H1 (cell line): ENCODE data around the gene PLXDC2. TPM values are rescaled to one million over a fixed set of nuclear protein-coding genes. Genes with fewer than 3 reads are reported as not detected.
A peak's percentile ranks its signal among the peaks of the same experiment; 100 is the strongest.

Source experiments
- CTCF ChIA-PET: fragments of 300-600 bp; sonication (Branson Sonifier 250); formaldehyde crosslinking; loops from one replicate; lab custom pipeline; 2021; ENCODE audit not compliant: partially characterized antibody; lab: Charles Lee
- POLR2A ChIA-PET: fragments of 300-600 bp; sonication (Branson Sonifier 250); formaldehyde crosslinking; loops from one replicate; lab custom pipeline; 2021; ENCODE audit warnings: inconsistent platforms; ENCODE audit not compliant: partially characterized antibody; lab: Charles Lee
- DNase-seq, 2 experiments: peaks; one replicate each; pipeline versions ENCODE4 v3.0.0 to v3.0.0-alpha.2; 2010 to 2022; ENCODE audit warnings: low spot score in 2 of 2, low read depth in 1 of 2, mixed read lengths in 1 of 2
- FAIRE-seq: peaks from 2 replicates; lab custom pipeline; 2011; peaks lifted over from hg19 to GRCh38; lab: Jason Lieb, UNC
- H2AFZ ChIP-seq: 2 replicates; pipeline ENCODE4 v1.8.1; 2012; ENCODE audit warnings: low read length, inconsistent platforms
- H2AK5ac ChIP-seq: 2 replicates; pipeline ENCODE4 v1.6.1; 2013; ENCODE audit warnings: low read depth, low read length
- H2BK120ac ChIP-seq: replicated peaks from 2 replicates; pipeline ENCODE3; 2013; ENCODE audit warnings: low read depth, low read length, inconsistent platforms
- H2BK12ac ChIP-seq: 2 replicates; pipeline ENCODE4 v1.6.1; 2013; ENCODE audit warnings: low read depth, low read length
- H2BK15ac ChIP-seq: 2 replicates; pipeline ENCODE4 v1.6.1; 2013; ENCODE audit warnings: low read length
- H2BK20ac ChIP-seq: 2 replicates; pipeline ENCODE4 v1.6.1; 2013; ENCODE audit warnings: low read length
- H2BK5ac ChIP-seq: 2 replicates; pipeline ENCODE4 v1.6.1; 2013; ENCODE audit warnings: low read depth, low read length
- H3K14ac ChIP-seq: 2 replicates; pipeline ENCODE4 v1.6.1; 2013; ENCODE audit warnings: inconsistent platforms; ENCODE audit not compliant: insufficient read length
- H3K18ac ChIP-seq: 2 replicates; pipeline ENCODE4 v1.6.1; 2013; ENCODE audit warnings: low read length; ENCODE audit errors: extremely low read depth
- H3K23ac ChIP-seq: 2 replicates; pipeline ENCODE4 v1.6.1; 2013; ENCODE audit warnings: inconsistent platforms; ENCODE audit not compliant: insufficient read length
- H3K23me2 ChIP-seq: 2 replicates; pipeline ENCODE4 v1.6.1; 2013; ENCODE audit warnings: low read depth, low read length
- H3K27ac ChIP-seq: 2 replicates; pipeline ENCODE4 v1.6.1; 2011; ENCODE audit warnings: low read depth, low read length, inconsistent platforms
- H3K27me3 ChIP-seq, 4 experiments: replicated peaks in 1 of 4; 1 replicate in 1 of 4; 2 replicates in 3 of 4; pipeline versions ENCODE4 v1.6.1 to v1.8.1; 2011 to 2013; ENCODE audit warnings: low read length in 3 of 4, mild to moderate bottlenecking in 3 of 4, inconsistent platforms in 2 of 4, mixed read lengths in 2 of 4, moderate library complexity in 1 of 4; ENCODE audit not compliant: control insufficient read depth in 3 of 4, insufficient read depth in 3 of 4; ENCODE audit errors: extremely low read depth in 1 of 4
- H3K36me3 ChIP-seq, 4 experiments: 2 replicates each; pipeline versions ENCODE4 v1.6.1 to v1.8.1; 2011 to 2013; ENCODE audit warnings: mild to moderate bottlenecking in 4 of 4, low read length in 3 of 4, moderate library complexity in 2 of 4, control low read depth in 1 of 4, inconsistent platforms in 1 of 4; ENCODE audit not compliant: insufficient read depth in 4 of 4, control insufficient read depth in 2 of 4
- H3K4ac ChIP-seq: replicated peaks from 2 replicates; pipeline ENCODE3; 2013; ENCODE audit warnings: low read length, low read depth, mixed read lengths, inconsistent platforms; ENCODE audit not compliant: insufficient read length
- H3K4me1 ChIP-seq, 4 experiments: replicated peaks in 1 of 4; 1 replicate in 1 of 4; 2 replicates in 3 of 4; pipeline versions ENCODE4 v1.6.1 to v1.8.1; 2011 to 2013; ENCODE audit warnings: low read length in 3 of 4, inconsistent platforms in 2 of 4, mixed read lengths in 1 of 4; ENCODE audit not compliant: insufficient read depth in 4 of 4, control insufficient read depth in 3 of 4
- H3K4me2 ChIP-seq, 2 experiments: 2 replicates each; pipeline versions ENCODE4 v1.6.1 to v1.8.1; 2011 to 2013; ENCODE audit warnings: low read depth in 2 of 2, low read length in 2 of 2, control low read depth in 1 of 2, inconsistent platforms in 1 of 2, mild to moderate bottlenecking in 1 of 2; ENCODE audit not compliant: insufficient read depth in 1 of 2
- H3K4me3 ChIP-seq, 4 experiments: fragments of 200-600, 300-600 bp in 1 of 4; sonication (generic), shearing (Covaris generic), sonication (Bioruptor Twin) in 1 of 4; 2 replicates each; pipeline versions ENCODE4 v1.5.1 to v1.8.1; 2011 to 2016; ENCODE audit warnings: low read length in 4 of 4, low read depth in 3 of 4, control low read depth in 2 of 4, inconsistent platforms in 2 of 4, mild to moderate bottlenecking in 2 of 4, mixed read lengths in 1 of 4, moderate library complexity in 1 of 4; ENCODE audit not compliant: insufficient read depth in 2 of 4; ENCODE audit errors: extremely low read depth in 1 of 4
- H3K56ac ChIP-seq: replicated peaks from 2 replicates; pipeline ENCODE3; 2013; ENCODE audit warnings: low read depth, mild to moderate bottlenecking, mixed read lengths, low read length, inconsistent platforms; ENCODE audit not compliant: insufficient read length
- H3K79me1 ChIP-seq: 2 replicates; pipeline ENCODE4 v1.6.1; 2013; ENCODE audit warnings: low read depth, low read length, control low read depth
- H3K79me2 ChIP-seq, 2 experiments: 2 replicates each; pipeline versions ENCODE4 v1.6.1 to v1.8.1; 2012 to 2013; ENCODE audit warnings: low read length in 2 of 2, mild to moderate bottlenecking in 2 of 2, inconsistent platforms in 1 of 2; ENCODE audit not compliant: insufficient read depth in 2 of 2, control insufficient read depth in 1 of 2
- H3K9ac ChIP-seq, 4 experiments: replicated peaks in 1 of 4; 1 replicate in 1 of 4; 2 replicates in 3 of 4; pipeline versions ENCODE4 v1.6.1 to v1.8.1; 2011 to 2013; ENCODE audit warnings: low read depth in 3 of 4, low read length in 3 of 4, control low read depth in 2 of 4, mild to moderate bottlenecking in 2 of 4, moderate library complexity in 2 of 4, inconsistent platforms in 1 of 4; ENCODE audit errors: extremely low read depth in 1 of 4
- H3K9me3 ChIP-seq, 2 experiments: 2 replicates each; pipeline versions ENCODE4 v1.6.1 to v1.8.1; 2012 to 2013; ENCODE audit warnings: mild to moderate bottlenecking in 2 of 2, moderate library complexity in 2 of 2, control low read depth in 1 of 2, inconsistent platforms in 1 of 2, low read depth in 1 of 2, low read length in 1 of 2, mixed read lengths in 1 of 2; ENCODE audit not compliant: insufficient read depth in 2 of 2
- H4K20me1 ChIP-seq, 2 experiments: replicated peaks in 1 of 2; 2 replicates each; pipeline versions ENCODE3 to v1.8.1; 2011 to 2013; ENCODE audit warnings: inconsistent platforms in 2 of 2, low read length in 2 of 2, mild to moderate bottlenecking in 1 of 2; ENCODE audit not compliant: insufficient read depth in 2 of 2, control insufficient read depth in 1 of 2
- H4K5ac ChIP-seq: 2 replicates; pipeline ENCODE4 v1.6.1; 2013; ENCODE audit warnings: low read length, low read depth, mixed read lengths, inconsistent platforms; ENCODE audit not compliant: insufficient read length
- H4K8ac ChIP-seq: 2 replicates; pipeline ENCODE4 v1.8.0; 2013; ENCODE audit warnings: mild to moderate bottlenecking, moderate library complexity, low read length, inconsistent platforms; ENCODE audit not compliant: insufficient read depth; ENCODE audit errors: extremely low read depth
- H4K91ac ChIP-seq: replicated peaks from 2 replicates; pipeline ENCODE3; 2013; ENCODE audit warnings: low read length, mixed read lengths, inconsistent platforms; ENCODE audit not compliant: insufficient read length
- BCL11A ChIP-seq, 2 experiments: IDR thresholded peaks; one replicate each; pipeline ENCODE4 v1.6.1; 2011; ENCODE audit warnings: low read depth in 2 of 2, low read length in 2 of 2, mild to moderate bottlenecking in 2 of 2
- POLR2AphosphoS5 ChIP-seq: IDR thresholded peaks from 2 replicates; pipeline ENCODE4 v1.6.1; 2011; ENCODE audit warnings: low read depth, low read length
- TCF12 ChIP-seq: IDR thresholded peaks from 2 replicates; pipeline ENCODE4 v1.6.1; 2011; ENCODE audit warnings: low read depth, mild to moderate bottlenecking, low read length
- WGBS, 2 experiments: shearing (Covaris generic) in 1 of 2; methylation state at CpG; one replicate each; pipeline versions ENCODE4 v1.1.6 to v1.1.7; 2013 to 2015; ENCODE audit warnings: low lambda C conversion rate in 2 of 2, mixed read lengths in 2 of 2, inconsistent platforms in 1 of 2, low coverage in 1 of 2, missing lambda C conversion rate in 1 of 2; ENCODE audit not compliant: insufficient replicate concordance in 2 of 2, insufficient coverage in 1 of 2, insufficient read length in 1 of 2; ENCODE audit errors: extremely low coverage in 1 of 2, missing lambda C conversion rate in 1 of 2; 5-methylcytosine and 5-hydroxymethylcytosine counted together
- polyA plus RNA-seq, 7 experiments: library from polyadenylated mRNA; depleted of rRNA in 3 of 7; stranded (reverse) in 5 of 7; unstranded in 2 of 7; fragments of >200 nt in 5 of 7; fragments of 200-250 nt in 2 of 7; gene quantifications; 1 replicate in 5 of 7; 2 replicates in 1 of 7; 4 replicates in 1 of 7; pipeline versions ENCODE4 v1.2.1 to v1.2.3, GENCODE V29; 2011 to 2013; ENCODE audit warnings: missing spikeins in 2 of 7, mixed read lengths in 2 of 7
- total RNA-seq: library from RNA; stranded (reverse); fragmentation: NEBNext Ultra II Directional; extraction: Animal tissue kit (Norgen Biotek cat#: 25700); gene quantifications from 2 replicates; pipeline ENCODE4 v1.2.1, GENCODE V29; 2021

PLXDC2 gene
- total and polyA plus RNA-seq, 2 of the 8 experiments (the other 6 are each of a cell fraction or from before 2014, with no cell fraction given) = 23.0 to 40.5 TPM

DNA sequence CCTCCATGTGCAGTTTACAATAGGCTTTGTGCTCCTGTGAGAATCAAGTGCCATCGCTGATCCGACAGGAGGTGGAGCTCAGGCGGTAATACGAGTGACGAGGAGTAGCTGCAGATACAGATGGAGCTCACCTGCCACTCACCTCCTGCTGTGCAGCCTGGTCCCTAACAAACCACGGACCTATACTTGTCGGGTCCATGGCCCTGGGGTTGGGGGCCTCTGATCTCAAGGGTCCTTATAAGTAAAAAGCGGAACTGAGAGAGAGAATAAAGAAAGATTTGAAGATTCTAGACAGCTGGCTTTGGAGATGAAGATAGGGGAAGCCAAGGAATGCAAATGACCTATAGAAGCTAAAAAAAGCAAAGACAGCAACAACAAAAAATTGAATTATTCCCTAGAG lies 130.6 kb downstream of the PLXDC2 start:
- H4K5ac ChIP-seq = no peak overlapping the region
- no peak overlapping the region for H3K4me3 ChIP-seq
- H3K4me1 ChIP-seq = peaks cover 0 to 2% (median 0%) of the 10 kb centered on the region in 4 experiments; a peak in 2 of 7 replicates
- no peak overlapping the region for H2BK12ac ChIP-seq
- no peak overlapping the region for H2BK20ac ChIP-seq
- DNase-seq (no peak), FAIRE-seq (no peak)
- no peaks in the 10 kb centered on the region for H3K79me1 ChIP-seq
- H3K27ac ChIP-seq = no peak overlapping the region
- H3K4ac ChIP-seq = no peak overlapping the region
- H3K27me3 ChIP-seq = no peaks in the 10 kb centered on the region
- H2AK5ac ChIP-seq = no peak overlapping the region
- no peak overlapping the region for H3K9ac ChIP-seq
- no peak overlapping the region for H3K56ac ChIP-seq
- no peak overlapping the region for H2BK15ac ChIP-seq
- peaks cover 0 to 52% of the 10 kb centered on the region in 2 experiments; a peak in 3 of 4 replicates for H3K79me2 ChIP-seq
- H4K20me1 ChIP-seq = peaks cover 0 to 1% of the 10 kb centered on the region in 2 experiments
- TF ChIP-seq TCF12 (0 out of 2 replicates have a peak, but pooled peaks have one; percentile 8), BCL11A (IDR thresholded peaks at IDR 0.05; ENCODE audit: low read depth in 2 of 2, low read length in 2 of 2) (no peak), POLR2AphosphoS5 (peak; percentile 58; the same call in 1 of the 2 replicates)
- TF ChIP-seq, all 59 proteins: peak for 2
- Histone ChIP-seq H2AFZ (no peak overlapping the region), H3K9me3 (peaks cover 0 to 6% of the 10 kb centered on the region in 2 experiments; a peak in 1 of 4 replicates), H3K14ac (no peak overlapping the region), H3K36me3 (peaks cover 0 to 3% (median 0%) of the 10 kb centered on the region in 4 experiments; a peak in 4 of 8 replicates), H3K23me2 (no peaks in the 10 kb centered on the region), H4K91ac (no peak overlapping the region), H3K18ac (no peak overlapping the region), H2BK120ac (no peak overlapping the region), H4K8ac (no peak overlapping the region), H3K23ac (no peak overlapping the region), H3K4me2 (no peak overlapping the region), H2BK5ac (no peak overlapping the region)
- CTCF ChIA-PET = no interaction called here
- WGBS, 2 experiments = 86% methylated on average over 8 of the region's 8 CpGs; no CpG with 5 or more reads in 1 of the 2 experiments
- POLR2A ChIA-PET = interaction anchor here (1.1 kb wide), 1 partner anchor 9 kb away, joined by 3 read pairs; no protein-coding TSS in a partner anchor
